Measurements from ENCODE around the gene ZMPSTE24. TPM values are rescaled to one million over a fixed set of nuclear protein-coding genes. Genes with fewer than 3 reads are reported as not detected.
"Not testable (repeated sequence)": the region's sequence is repeated elsewhere in the genome, so short reads cannot be mapped to it uniquely, and the experiment has no call there.

ZMPSTE24 gene
- total RNA-seq = 10 to 100 TPM; 47.7 to 55.2 TPM
- long read RNA-seq, transcript ZMPSTE24-201 (10 exons, 3,108 nt) = major isoform, 210 of 233 reads
- long read RNA-seq, partial matches to known transcripts = 8 of 233 reads
- long read RNA-seq, other reads (novel, unspliced or antisense) = 15 of 233 reads

GRCh38 chr1:40257688-40258444 is at the start of gene ZMPSTE24:
TSS of gene ZMPSTE24 (plus strand) at chr1:40258236. CDS start at chr1:40258272, 36 bp downstream.
- peak; percentile 93 to 96 for DNase-seq
- intact Hi-C loops (cut with DNase I, micrococcal nuclease) = no loop called here
- peak; percentile 97 for ATAC-seq

- no peak for DNase-seq
- no peak for ATAC-seq
- intact Hi-C loops (cut with DNase I, micrococcal nuclease) = no loop called here
Observed at GRCh38 chr1:40210511-40211204, 47.4 kb upstream of the ZMPSTE24 start.

- ATAC-seq = no peak
- DNase-seq = no peak
- intact Hi-C loops (cut with DNase I, micrococcal nuclease) = no loop called here
Observed at GRCh38 chr1:40218333-40218732, 39.7 kb upstream of the ZMPSTE24 start.

GRCh38 chr1:40221471-40221905 is 36.5 kb upstream of the ZMPSTE24 start:
- DNase-seq; ATAC-seq; intact Hi-C loops (cut with DNase I, micrococcal nuclease): not testable (repeated sequence)

- no peak for DNase-seq
- no peak for ATAC-seq
- intact Hi-C loops (cut with DNase I, micrococcal nuclease) = no loop called here
Observed at GRCh38 chr1:40221977-40222772, 35.9 kb upstream of the ZMPSTE24 start.

- intact Hi-C loops (cut with DNase I, micrococcal nuclease) = no loop called here
- ATAC-seq = no peak
- no peak for DNase-seq
Observed at GRCh38 chr1:40224040-40224439, 34.0 kb upstream of the ZMPSTE24 start.

GRCh38 chr1:40226192-40226591 is 31.8 kb upstream of the ZMPSTE24 start:
- intact Hi-C loops (cut with DNase I, micrococcal nuclease) = no loop called here
- ATAC-seq (peak; percentile 99), DNase-seq (no peak)

GRCh38 chr1:40232444-40232843 is 25.6 kb upstream of the ZMPSTE24 start:
- ATAC-seq (no peak), DNase-seq (no peak)
- intact Hi-C loops (cut with DNase I, micrococcal nuclease) = no loop called here

- ATAC-seq = no peak
- intact Hi-C loops (cut with DNase I, micrococcal nuclease) = loop anchor here in 1 of 2 donors (10.0 kb wide), 1 partner anchor 95 kb away; no protein-coding TSS in a partner anchor
- no peak for DNase-seq
Observed at GRCh38 chr1:40239626-40240025, 18.4 kb upstream of the ZMPSTE24 start.

- intact Hi-C loops (cut with DNase I, micrococcal nuclease) = loop anchor here in 1 of 2 donors (10.0 kb wide), 1 partner anchor 96 kb away; no protein-coding TSS in a partner anchor
- ATAC-seq = no peak
- no peak for DNase-seq
Observed at GRCh38 chr1:40240390-40240789, 17.6 kb upstream of the ZMPSTE24 start.

- no peak for DNase-seq
- no peak for ATAC-seq
- intact Hi-C loops (cut with DNase I, micrococcal nuclease) = loop anchor here in 1 of 2 donors (10.0 kb wide), 1 partner anchor 97 kb away; no protein-coding TSS in a partner anchor
Observed at GRCh38 chr1:40241362-40241761, 16.7 kb upstream of the ZMPSTE24 start.

GRCh38 chr1:40243351-40243750 is 14.7 kb upstream of the ZMPSTE24 start:
- no peak for DNase-seq

GRCh38 chr1:40244138-40244744 is 13.8 kb upstream of the ZMPSTE24 start:
- no peak for DNase-seq
- ATAC-seq = no peak
- intact Hi-C loops (cut with DNase I, micrococcal nuclease) = loop anchor here in 1 of 2 donors (10.0 kb wide), 1 partner anchor 99 kb away; no protein-coding TSS in a partner anchor

More at GRCh38 chr1:40243351-40243750, 14.7 kb upstream of the ZMPSTE24 start:
- ATAC-seq = no peak
- intact Hi-C loops (cut with DNase I, micrococcal nuclease) = loop anchor here in 1 of 2 donors (10.0 kb wide), 1 partner anchor 99 kb away; no protein-coding TSS in a partner anchor

- no peak for ATAC-seq
- intact Hi-C loops (cut with DNase I, micrococcal nuclease) = loop anchor here in 1 of 2 donors (10.0 kb wide), 1 partner anchor 101 kb away; no protein-coding TSS in a partner anchor
- DNase-seq = no peak
Observed at GRCh38 chr1:40245686-40246085, 12.3 kb upstream of the ZMPSTE24 start.

GRCh38 chr1:40247655-40248054 is 10.4 kb upstream of the ZMPSTE24 start, which contains the start of gene TMCO2:
TSS of gene TMCO2 (plus strand) at chr1:40247937. CDS start at chr1:40247994, 57 bp downstream.
- DNase-seq = no peak
- peak; percentile 34 for ATAC-seq
- intact Hi-C loops (cut with DNase I, micrococcal nuclease) = loop anchor here in 1 of 2 donors (10.0 kb wide), 1 partner anchor 103 kb away; no protein-coding TSS in a partner anchor

- ATAC-seq = no peak
- intact Hi-C loops (cut with DNase I, micrococcal nuclease) = loop anchor here in 1 of 2 donors (10.0 kb wide), 1 partner anchor 104 kb away; no protein-coding TSS in a partner anchor
- DNase-seq = no peak
Observed at GRCh38 chr1:40248412-40248811, 9.6 kb upstream of the ZMPSTE24 start.

- no peak for ATAC-seq
- no peak for DNase-seq
- intact Hi-C loops (cut with DNase I, micrococcal nuclease) = no loop called here
Observed at GRCh38 chr1:40251456-40251855, 6.6 kb upstream of the ZMPSTE24 start.

GRCh38 chr1:40252601-40253000 is 5.4 kb upstream of the ZMPSTE24 start:
- ATAC-seq = no peak
- intact Hi-C loops (cut with DNase I, micrococcal nuclease) = no loop called here
- DNase-seq = no peak
